ENCODE results near the gene AGK. TPM values are rescaled to one million over a fixed set of nuclear protein-coding genes. Genes with fewer than 3 reads are reported as not detected.

Gene AGK
- total RNA-seq, 1 experiment from 2014 or later: 32.6 TPM

DNA sequence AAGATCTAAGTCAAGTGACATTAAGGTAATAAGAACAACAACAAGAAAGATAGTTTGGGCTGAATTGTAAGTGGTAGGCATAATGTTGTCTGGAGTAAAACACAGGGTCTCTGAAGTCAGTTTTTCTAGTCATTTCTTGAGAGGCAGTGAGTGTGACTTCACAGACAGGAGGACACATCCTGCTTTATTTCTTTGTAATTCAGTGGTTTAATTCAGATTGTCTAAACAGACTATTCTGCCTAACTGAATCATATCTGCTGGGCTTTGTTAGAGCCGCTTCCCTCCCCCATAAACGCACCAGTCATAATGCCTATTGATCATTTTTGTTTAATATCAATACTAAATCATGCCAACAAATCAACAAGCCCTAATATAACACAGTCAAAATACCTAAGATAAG, 46.8 kb downstream of the AGK start:
- peaks cover 12% of the 10 kb centered on the region for H3K36me3 ChIP-seq (ENCODE audit: control insufficient read depth, insufficient read depth, low read length)
- TF ChIP-seq TCF7L2 (IDR thresholded peaks at IDR 0.05; ENCODE audit: low read depth, low read length) (no peak), POLR2AphosphoS5 (IDR thresholded peaks at IDR 0.05; ENCODE audit: low read depth, low read length) (no peak), SIN3A (IDR thresholded peaks at IDR 0.05; ENCODE audit: borderline replicate concordance, insufficient read depth, low read depth, low read length) (no peak)
- TF ChIP-seq, protein P1, sequence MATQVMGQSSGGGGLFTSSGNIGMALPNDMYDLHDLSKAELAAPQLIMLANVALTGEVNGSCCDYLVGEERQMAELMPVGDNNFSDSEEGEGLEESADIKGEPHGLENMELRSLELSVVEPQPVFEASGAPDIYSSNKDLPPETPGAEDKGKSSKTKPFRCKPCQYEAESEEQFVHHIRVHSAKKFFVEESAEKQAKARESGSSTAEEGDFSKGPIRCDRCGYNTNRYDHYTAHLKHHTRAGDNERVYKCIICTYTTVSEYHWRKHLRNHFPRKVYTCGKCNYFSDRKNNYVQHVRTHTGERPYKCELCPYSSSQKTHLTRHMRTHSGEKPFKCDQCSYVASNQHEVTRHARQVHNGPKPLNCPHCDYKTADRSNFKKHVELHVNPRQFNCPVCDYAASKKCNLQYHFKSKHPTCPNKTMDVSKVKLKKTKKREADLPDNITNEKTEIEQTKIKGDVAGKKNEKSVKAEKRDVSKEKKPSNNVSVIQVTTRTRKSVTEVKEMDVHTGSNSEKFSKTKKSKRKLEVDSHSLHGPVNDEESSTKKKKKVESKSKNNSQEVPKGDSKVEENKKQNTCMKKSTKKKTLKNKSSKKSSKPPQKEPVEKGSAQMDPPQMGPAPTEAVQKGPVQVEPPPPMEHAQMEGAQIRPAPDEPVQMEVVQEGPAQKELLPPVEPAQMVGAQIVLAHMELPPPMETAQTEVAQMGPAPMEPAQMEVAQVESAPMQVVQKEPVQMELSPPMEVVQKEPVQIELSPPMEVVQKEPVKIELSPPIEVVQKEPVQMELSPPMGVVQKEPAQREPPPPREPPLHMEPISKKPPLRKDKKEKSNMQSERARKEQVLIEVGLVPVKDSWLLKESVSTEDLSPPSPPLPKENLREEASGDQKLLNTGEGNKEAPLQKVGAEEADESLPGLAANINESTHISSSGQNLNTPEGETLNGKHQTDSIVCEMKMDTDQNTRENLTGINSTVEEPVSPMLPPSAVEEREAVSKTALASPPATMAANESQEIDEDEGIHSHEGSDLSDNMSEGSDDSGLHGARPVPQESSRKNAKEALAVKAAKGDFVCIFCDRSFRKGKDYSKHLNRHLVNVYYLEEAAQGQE (IDR thresholded peaks at IDR 0.05; ENCODE audit: insufficient read depth in 1 of 2, low read depth in 2 of 2, low read length in 1 of 2): no peak
- no TSS peak for BruUV-seq (replicated peaks)
- no peak overlapping the region for H3K4me3 ChIP-seq (ENCODE audit: low read depth in 2 of 2, low read length in 2 of 2)
- no peaks in the 10 kb centered on the region for H3K9me3 ChIP-seq (ENCODE audit: control insufficient read depth, insufficient read depth, low read depth, low read length)
- ATAC-seq: no peak
- H3K27ac ChIP-seq (ENCODE audit: low read length): no peak overlapping the region
- no peak for DNase-seq (ENCODE audit: low read depth, low spot score)
- H3K4me1 ChIP-seq (ENCODE audit: control insufficient read depth, insufficient read depth, low read length): no peaks in the 10 kb centered on the region
- no peaks in the 10 kb centered on the region for H3K27me3 ChIP-seq (ENCODE audit: control insufficient read depth, insufficient read depth, low read length)
- intact Hi-C loops (cut with micrococcal nuclease; ENCODE audit: unreplicated experiment) (no loop called here), in situ Hi-C loops (cut with HindIII; ENCODE audit: low pct_unique_long_range_greater_than_20kb, low sequenced_read_pairs) (no loop called here)
- CTCF ChIA-PET: no interaction called here
- POLR2A ChIA-PET: no interaction called here

DNA sequence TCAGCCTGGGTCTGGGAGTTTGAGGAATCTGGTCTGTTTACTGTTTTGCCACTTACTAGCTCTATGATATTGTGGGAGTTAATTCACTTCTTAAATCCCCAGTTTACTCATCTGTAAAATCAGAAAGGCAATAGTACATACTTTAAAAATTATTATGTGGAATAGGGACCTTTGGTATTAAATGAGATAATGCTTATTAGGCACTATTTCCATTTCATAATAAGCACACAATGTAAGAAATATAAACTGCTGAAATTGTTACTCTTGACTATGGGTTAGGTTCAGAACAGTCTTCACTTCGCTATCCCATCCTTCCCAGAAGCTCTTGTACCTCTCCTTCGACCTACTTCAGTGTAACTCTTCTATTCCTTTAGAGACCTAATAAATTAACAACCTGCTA, 47.2 kb downstream of the AGK start:
- BruUV-seq (replicated peaks): no TSS peak
- H3K27me3 ChIP-seq (ENCODE audit: control insufficient read depth, insufficient read depth, low read length): no peaks in the 10 kb centered on the region
- ATAC-seq: no peak
- POLR2A ChIA-PET: no interaction called here
- TF ChIP-seq TCF7L2 (IDR thresholded peaks at IDR 0.05; ENCODE audit: low read depth, low read length) (no peak), SIN3A (IDR thresholded peaks at IDR 0.05; ENCODE audit: borderline replicate concordance, insufficient read depth, low read depth, low read length) (no peak), POLR2AphosphoS5 (IDR thresholded peaks at IDR 0.05; ENCODE audit: low read depth, low read length) (no peak)
- TF ChIP-seq, protein P1 (IDR thresholded peaks at IDR 0.05; ENCODE audit: insufficient read depth in 1 of 2, low read depth in 2 of 2, low read length in 1 of 2): no peak
- TF ChIP-seq, protein P2, sequence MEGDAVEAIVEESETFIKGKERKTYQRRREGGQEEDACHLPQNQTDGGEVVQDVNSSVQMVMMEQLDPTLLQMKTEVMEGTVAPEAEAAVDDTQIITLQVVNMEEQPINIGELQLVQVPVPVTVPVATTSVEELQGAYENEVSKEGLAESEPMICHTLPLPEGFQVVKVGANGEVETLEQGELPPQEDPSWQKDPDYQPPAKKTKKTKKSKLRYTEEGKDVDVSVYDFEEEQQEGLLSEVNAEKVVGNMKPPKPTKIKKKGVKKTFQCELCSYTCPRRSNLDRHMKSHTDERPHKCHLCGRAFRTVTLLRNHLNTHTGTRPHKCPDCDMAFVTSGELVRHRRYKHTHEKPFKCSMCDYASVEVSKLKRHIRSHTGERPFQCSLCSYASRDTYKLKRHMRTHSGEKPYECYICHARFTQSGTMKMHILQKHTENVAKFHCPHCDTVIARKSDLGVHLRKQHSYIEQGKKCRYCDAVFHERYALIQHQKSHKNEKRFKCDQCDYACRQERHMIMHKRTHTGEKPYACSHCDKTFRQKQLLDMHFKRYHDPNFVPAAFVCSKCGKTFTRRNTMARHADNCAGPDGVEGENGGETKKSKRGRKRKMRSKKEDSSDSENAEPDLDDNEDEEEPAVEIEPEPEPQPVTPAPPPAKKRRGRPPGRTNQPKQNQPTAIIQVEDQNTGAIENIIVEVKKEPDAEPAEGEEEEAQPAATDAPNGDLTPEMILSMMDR (IDR thresholded peaks at IDR 0.05): no peak
- no peak overlapping the region for H3K27ac ChIP-seq (ENCODE audit: low read length)
- H3K4me1 ChIP-seq (ENCODE audit: control insufficient read depth, insufficient read depth, low read length): no peaks in the 10 kb centered on the region
- CTCF ChIA-PET: no interaction called here
- peaks cover 9% of the 10 kb centered on the region; the same call in 1 of the 2 replicates for H3K36me3 ChIP-seq (ENCODE audit: control insufficient read depth, insufficient read depth, low read length)
- H3K9me3 ChIP-seq (ENCODE audit: control insufficient read depth, insufficient read depth, low read depth, low read length): no peaks in the 10 kb centered on the region
- DNase-seq (ENCODE audit: low read depth, low spot score): no peak
- H3K4me3 ChIP-seq (ENCODE audit: low read depth in 2 of 2, low read length in 2 of 2): no peak overlapping the region
- in situ Hi-C loops (cut with HindIII; ENCODE audit: low pct_unique_long_range_greater_than_20kb, low sequenced_read_pairs): no loop called here
- intact Hi-C loops (cut with micrococcal nuclease; ENCODE audit: unreplicated experiment): no loop called here

Data from Panc1 (cell line).